BJ (cell line): ENCODE data around the gene RPL13. TPM values are rescaled to one million over a fixed set of nuclear protein-coding genes. Genes with fewer than 3 reads are reported as not detected.

ENCODE experiments used
- CTCF ChIA-PET: fragments of 350-600 bp; formaldehyde crosslinking; extraction: SDS; loops from one replicate; lab custom pipeline; 2021; ENCODE audit warnings: antibody characterized with exemption, inconsistent platforms; lab: Yijun Ruan, JAX
- POLR2A ChIA-PET: fragments of 300-600 bp; sonication (Branson Sonifier 250); formaldehyde crosslinking; extraction: SDS; loops from one replicate; lab custom pipeline; 2021; ENCODE audit warnings: antibody characterized with exemption; lab: Charles Lee
- DNase-seq: peaks from one replicate; pipeline ENCODE4 v3.0.0-alpha.2; 2011; ENCODE audit warnings: low read depth
- H3K27me3 ChIP-seq: 2 replicates; pipeline ENCODE4 v1.6.0; 2011; ENCODE audit warnings: low read length; ENCODE audit not compliant: control insufficient read depth, insufficient read depth
- H3K36me3 ChIP-seq: 2 replicates; pipeline ENCODE4 v1.5.1; 2011; ENCODE audit warnings: low read length; ENCODE audit not compliant: control insufficient read depth, insufficient read depth
- H3K4me3 ChIP-seq: 2 replicates; pipeline ENCODE4 v1.5.1; 2011; ENCODE audit warnings: low read depth, mild to moderate bottlenecking, control low read depth, low read length
- polyA plus RNA-seq: library from polyadenylated mRNA; depleted of rRNA; stranded (reverse); fragments of >200 nt; gene quantifications from 2 replicates; pipeline ENCODE4 v1.2.3, GENCODE V29; 2011
- TF ChIP-seq, protein P1 (sequence below): IDR thresholded peaks from 2 replicates; pipeline ENCODE4 v1.5.1; 2011; ENCODE audit warnings: low read depth, mild to moderate bottlenecking, control low read depth, inconsistent platforms, low read length, moderate library complexity; ENCODE audit not compliant: insufficient read depth

The RPL13 gene
- polyA plus RNA-seq, 1 experiment = 4,466 TPM

DNA sequence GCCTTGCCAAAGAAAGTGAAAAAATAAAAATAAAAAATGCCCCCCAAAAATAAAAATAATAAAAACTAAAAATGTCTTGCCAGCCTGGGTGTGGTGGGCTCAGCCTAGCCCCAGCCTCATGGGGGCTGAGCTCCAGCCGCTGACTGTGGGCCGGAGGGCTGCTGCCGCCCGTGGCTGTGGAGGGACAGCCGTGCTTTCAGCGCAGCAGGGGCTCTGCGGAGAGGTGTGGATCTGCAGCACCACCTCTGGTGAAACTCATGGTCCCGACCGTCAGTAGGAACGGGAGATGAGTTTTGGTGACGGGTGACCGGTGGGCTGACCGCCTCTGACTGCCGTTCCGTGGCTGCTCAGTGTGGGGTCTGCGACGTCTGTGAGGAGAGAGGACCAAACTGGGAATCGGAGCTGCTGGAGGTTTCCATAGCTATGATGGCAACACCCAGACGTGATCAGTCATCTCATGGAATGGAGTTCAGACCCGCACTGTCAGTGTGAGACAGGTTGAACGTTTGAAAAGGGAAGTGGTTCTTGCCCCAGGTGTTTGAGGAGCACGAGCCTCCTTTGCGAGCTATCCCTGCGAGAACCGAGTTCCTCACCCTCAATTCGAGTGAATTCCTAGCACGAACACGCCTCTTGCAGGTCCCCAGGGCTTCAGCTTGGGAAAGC, 12.0 kb upstream of the RPL13 start:
- TF ChIP-seq, protein P1, sequence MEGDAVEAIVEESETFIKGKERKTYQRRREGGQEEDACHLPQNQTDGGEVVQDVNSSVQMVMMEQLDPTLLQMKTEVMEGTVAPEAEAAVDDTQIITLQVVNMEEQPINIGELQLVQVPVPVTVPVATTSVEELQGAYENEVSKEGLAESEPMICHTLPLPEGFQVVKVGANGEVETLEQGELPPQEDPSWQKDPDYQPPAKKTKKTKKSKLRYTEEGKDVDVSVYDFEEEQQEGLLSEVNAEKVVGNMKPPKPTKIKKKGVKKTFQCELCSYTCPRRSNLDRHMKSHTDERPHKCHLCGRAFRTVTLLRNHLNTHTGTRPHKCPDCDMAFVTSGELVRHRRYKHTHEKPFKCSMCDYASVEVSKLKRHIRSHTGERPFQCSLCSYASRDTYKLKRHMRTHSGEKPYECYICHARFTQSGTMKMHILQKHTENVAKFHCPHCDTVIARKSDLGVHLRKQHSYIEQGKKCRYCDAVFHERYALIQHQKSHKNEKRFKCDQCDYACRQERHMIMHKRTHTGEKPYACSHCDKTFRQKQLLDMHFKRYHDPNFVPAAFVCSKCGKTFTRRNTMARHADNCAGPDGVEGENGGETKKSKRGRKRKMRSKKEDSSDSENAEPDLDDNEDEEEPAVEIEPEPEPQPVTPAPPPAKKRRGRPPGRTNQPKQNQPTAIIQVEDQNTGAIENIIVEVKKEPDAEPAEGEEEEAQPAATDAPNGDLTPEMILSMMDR = no peak
- H3K4me3 ChIP-seq = no peak overlapping the region
- ChIA-PET CTCF (interaction anchor here (1.1 kb wide), 1 partner anchor 10 kb away, joined by 3 read pairs; no protein-coding TSS in a partner anchor), POLR2A (no interaction called here)
- H3K36me3 ChIP-seq = peaks cover 33% of the 10 kb centered on the region
- no peak for DNase-seq
- no peaks in the 10 kb centered on the region for H3K27me3 ChIP-seq

- no peak overlapping the region for H3K4me3 ChIP-seq
- TF ChIP-seq, protein P1 = no peak
- peaks cover 33% of the 10 kb centered on the region for H3K36me3 ChIP-seq
- ChIA-PET CTCF (interaction anchor here (1.1 kb wide), 1 partner anchor 9 kb away, joined by 3 read pairs; no protein-coding TSS in a partner anchor), POLR2A (no interaction called here)
- H3K27me3 ChIP-seq = no peaks in the 10 kb centered on the region
- DNase-seq = no peak
Observed at GRCh38 chr16:89549007-89549700, 11.3 kb upstream of the RPL13 start.

DNA sequence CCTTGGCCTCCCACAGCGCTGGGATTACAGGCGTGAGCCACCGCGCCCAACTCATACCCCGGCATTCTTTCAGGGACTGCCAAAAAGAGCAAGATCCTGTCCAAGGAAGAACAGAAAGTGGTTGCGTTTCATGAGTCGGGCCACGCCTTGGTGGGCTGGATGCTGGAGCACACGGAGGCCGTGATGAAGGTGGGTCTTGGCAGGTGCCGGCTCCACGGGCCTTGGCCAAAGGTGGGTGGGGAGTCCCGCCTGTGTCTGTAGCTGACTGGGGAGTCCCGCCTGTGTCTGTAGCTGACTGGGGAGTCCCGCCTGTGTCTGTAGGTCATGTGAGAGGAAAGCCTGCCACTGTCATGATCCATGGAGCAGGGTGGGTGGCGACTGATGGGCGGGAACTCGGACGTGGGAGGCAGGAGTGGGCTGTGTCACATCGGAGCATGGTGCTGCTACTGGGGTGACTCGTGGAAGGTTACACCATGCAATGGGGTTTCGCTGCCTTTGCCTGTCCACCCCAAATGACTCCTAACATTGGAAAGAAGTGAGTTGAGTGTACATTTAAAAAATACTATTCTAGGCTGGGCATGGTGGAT, 10.0 kb upstream of the RPL13 start:
- peaks cover 26% of the 10 kb centered on the region for H3K36me3 ChIP-seq
- POLR2A ChIA-PET = no interaction called here
- CTCF ChIA-PET = interaction anchor here (1.2 kb wide), 1 partner anchor 11 kb away, joined by 3 read pairs; no protein-coding TSS in a partner anchor
- TF ChIP-seq, protein P1 = no peak
- no peaks in the 10 kb centered on the region for H3K27me3 ChIP-seq
- no peak overlapping the region for H3K4me3 ChIP-seq
- no peak for DNase-seq

DNA sequence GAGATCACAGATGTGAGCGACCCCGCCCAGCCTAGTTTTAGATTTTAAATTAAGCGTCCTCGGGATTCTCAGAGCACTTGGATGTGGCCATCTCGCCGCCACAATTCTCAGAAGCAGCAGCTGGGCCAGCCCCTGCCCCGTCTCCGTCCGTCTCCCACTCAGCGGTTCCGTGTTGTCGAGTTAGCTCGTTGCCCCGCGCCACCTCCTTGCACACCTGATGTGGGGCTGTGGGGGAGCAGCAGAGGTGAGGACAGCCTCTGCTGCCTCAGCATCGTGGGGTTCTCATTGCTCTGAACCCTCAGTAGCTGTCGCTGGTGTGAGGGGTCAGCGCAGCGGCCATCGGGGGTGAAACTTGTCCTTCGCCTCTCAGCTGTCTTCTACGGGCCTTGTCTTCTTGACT, 8.2 kb upstream of the RPL13 start:
- ChIA-PET POLR2A (no interaction called here), CTCF (no interaction called here)
- no peak for DNase-seq
- Histone ChIP-seq H3K27me3 (no peaks in the 10 kb centered on the region), H3K4me3 (no peak overlapping the region), H3K36me3 (peaks cover 29% of the 10 kb centered on the region)
- TF ChIP-seq, protein P1 = no peak

DNA sequence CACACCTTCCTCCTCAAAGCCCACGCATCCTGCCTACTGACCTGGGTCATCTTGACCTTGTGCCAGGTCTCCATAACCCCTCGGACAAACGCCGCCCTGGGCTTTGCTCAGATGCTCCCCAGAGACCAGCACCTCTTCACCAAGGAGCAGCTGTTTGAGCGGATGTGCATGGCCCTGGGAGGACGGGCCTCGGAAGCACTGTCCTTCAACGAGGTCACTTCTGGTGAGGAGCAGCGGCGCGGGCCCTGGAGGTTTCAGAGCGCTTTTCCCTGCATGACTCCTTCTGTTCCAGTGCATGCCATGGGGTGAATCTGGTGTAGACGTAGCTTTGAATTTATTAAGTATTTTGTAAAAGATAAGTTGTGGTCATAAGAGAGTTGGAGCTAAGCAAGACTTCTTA, 7.6 kb upstream of the RPL13 start:
- TF ChIP-seq, protein P1 = no peak
- Histone ChIP-seq H3K27me3 (no peaks in the 10 kb centered on the region), H3K4me3 (no peak overlapping the region), H3K36me3 (peaks cover 29% of the 10 kb centered on the region)
- POLR2A ChIA-PET = no interaction called here
- CTCF ChIA-PET = interaction anchor here (0.8 kb wide), 1 partner anchor 11 kb away, joined by 3 read pairs; no protein-coding TSS in a partner anchor
- DNase-seq = no peak
